ENCODE results near the gene PRDM11.

The PRDM11 gene

GRCh38 chr11:45141631-45142030 lies 4.8 kb upstream of the PRDM11 start:
- no peak for DNase-seq (ENCODE audit: low read depth in 1 of 2, low spot score in 1 of 2)

- no peak for DNase-seq (ENCODE audit: low read depth in 1 of 2, low spot score in 1 of 2)
Observed at GRCh38 chr11:45142241-45143055, 4.0 kb upstream of the PRDM11 start.

GRCh38 chr11:45143494-45143893 lies 2.9 kb upstream of the PRDM11 start:
- DNase-seq (ENCODE audit: low read depth in 1 of 2, low spot score in 1 of 2), result no peak

- DNase-seq (ENCODE audit: low read depth in 1 of 2, low spot score in 1 of 2), result no peak
Observed at GRCh38 chr11:45144126-45145082, 2.0 kb upstream of the PRDM11 start.

GRCh38 chr11:45145083-45145378 lies 1.4 kb upstream of the PRDM11 start:
- DNase-seq (ENCODE audit: low read depth in 1 of 2, low spot score in 1 of 2), result no peak

- DNase-seq (ENCODE audit: low read depth in 1 of 2, low spot score in 1 of 2), result no peak
Observed at GRCh38 chr11:45145379-45146071, 914 bp upstream of the PRDM11 start.

GRCh38 chr11:45147017-45147728 lies 734 bp downstream of the PRDM11 start:
- peak; percentile 81 to 86 for DNase-seq (ENCODE audit: low read depth in 1 of 2, low spot score in 1 of 2)

- no peak for DNase-seq (ENCODE audit: low read depth in 1 of 2, low spot score in 1 of 2)
Observed at GRCh38 chr11:45147891-45148675, 1.6 kb downstream of the PRDM11 start.

GRCh38 chr11:45149483-45150056 lies 3.1 kb downstream of the PRDM11 start:
- no peak for DNase-seq (ENCODE audit: low read depth in 1 of 2, low spot score in 1 of 2)

GRCh38 chr11:45150301-45150700 lies 3.9 kb downstream of the PRDM11 start:
- no peak for DNase-seq (ENCODE audit: low read depth in 1 of 2, low spot score in 1 of 2)

- no peak for DNase-seq (ENCODE audit: low read depth in 1 of 2, low spot score in 1 of 2)
Observed at GRCh38 chr11:45150943-45151342, 4.5 kb downstream of the PRDM11 start.

GRCh38 chr11:45151362-45151982 lies 5.0 kb downstream of the PRDM11 start:
- DNase-seq (ENCODE audit: low read depth in 1 of 2, low spot score in 1 of 2), result no peak

- no peak for DNase-seq (ENCODE audit: low read depth in 1 of 2, low spot score in 1 of 2)
Observed at GRCh38 chr11:45152740-45153595, 6.5 kb downstream of the PRDM11 start.

- DNase-seq (ENCODE audit: low read depth in 1 of 2, low spot score in 1 of 2), result no peak
Observed at GRCh38 chr11:45154276-45154675, 7.8 kb downstream of the PRDM11 start.

GRCh38 chr11:45155058-45155551 lies 8.7 kb downstream of the PRDM11 start:
- no peak for DNase-seq (ENCODE audit: low read depth in 1 of 2, low spot score in 1 of 2)

GRCh38 chr11:45155627-45156180 lies 9.3 kb downstream of the PRDM11 start:
- no peak for DNase-seq (ENCODE audit: low read depth in 1 of 2, low spot score in 1 of 2)

- DNase-seq (ENCODE audit: low read depth in 1 of 2, low spot score in 1 of 2), result no peak
Observed at GRCh38 chr11:45156201-45156600, 9.8 kb downstream of the PRDM11 start.

GRCh38 chr11:45156741-45157140 lies 10.3 kb downstream of the PRDM11 start:
- DNase-seq (ENCODE audit: low read depth in 1 of 2, low spot score in 1 of 2), result no peak

Measured in activated T-helper 1 cell treated with anti-CD3 and anti-CD28 coated beads, Interleukin-2, amount 50 U/mL, for 16 hours (primary cell).